ENCODE measurements around the gene VPS26B. TPM values are rescaled to one million over a fixed set of nuclear protein-coding genes. Genes with fewer than 3 reads are reported as not detected.

Gene VPS26B
- total and polyA plus RNA-seq, 2 donors (not counting 3 experiments of a cell fraction or from before 2014, with no cell fraction given): 40.2 to 53.1 TPM

GRCh38 chr11:134250246-134250645 lies 25.8 kb downstream of the VPS26B start:
- Histone ChIP-seq H3K36me3 (ENCODE audit: control insufficient read depth in 2 of 2, extremely low read depth in 1 of 2, insufficient read depth in 2 of 2, low read length in 2 of 2) (peaks cover 3 to 32% of the 10 kb centered on the region in 2 experiments), H3K4me3 (replicated peaks in 1 of 3; ENCODE audit: insufficient read depth in 1 of 3, low read depth in 1 of 3, low read length in 3 of 3) (no peak overlapping the region), H3K9me3 (replicated peaks; ENCODE audit: control insufficient read depth, insufficient read depth, low read length) (no peaks in the 10 kb centered on the region), H2AFZ (ENCODE audit: low read depth, low read length) (no peak overlapping the region), H3K9ac (replicated peaks; ENCODE audit: extremely low read depth, insufficient read depth, low read length) (no peak overlapping the region), H4K20me1 (replicated peaks; ENCODE audit: control insufficient read depth, extremely low read depth, insufficient read depth, low read length) (no peaks in the 10 kb centered on the region), H3K27ac (ENCODE audit: insufficient read depth, low read depth, low read length) (no peak overlapping the region), H3K9me1 (replicated peaks; ENCODE audit: control insufficient read depth, extremely low read depth, insufficient read depth, low read length) (no peaks in the 10 kb centered on the region), H3K79me2 (ENCODE audit: control insufficient read depth, insufficient read depth, low read length) (peaks cover 6% of the 10 kb centered on the region), H3K27me3 (ENCODE audit: control insufficient read depth in 2 of 2, insufficient read depth in 2 of 2, low read length in 2 of 2) (no peaks in the 10 kb centered on the region), H3K4me2 (ENCODE audit: insufficient read depth, low read length) (no peak overlapping the region), H3K4me1 (ENCODE audit: control insufficient read depth, extremely low read depth, insufficient read depth, low read length) (peaks cover 11% of the 10 kb centered on the region)
- BruUV-seq (replicated peaks): no TSS peak
- intact Hi-C loops (cut with micrococcal nuclease): loop anchor here (5.0 kb wide), 2 partner anchors 82 to 213 kb away; partner anchors contain the start of gene GLB1L2
- FAIRE-seq (no peak), DNase-seq (ENCODE audit: low read depth, low spot score) (no peak)
- dilution Hi-C loops (cut with MboI; ENCODE audit: extremely low pct_ligation_motif_present, low sequenced_read_pairs): no loop called here
- CTCF ChIA-PET: interaction anchor here (1.4 kb wide), 1 partner anchor 11 kb away, joined by 5 read pairs; no protein-coding TSS in a partner anchor
- POLR2A ChIA-PET: no interaction called here
- TF ChIP-seq EZH2 (IDR thresholded peaks at IDR 0.05; ENCODE audit: borderline replicate concordance, low read depth, low read length, severe bottlenecking): no peak
- TF ChIP-seq, protein P1, sequence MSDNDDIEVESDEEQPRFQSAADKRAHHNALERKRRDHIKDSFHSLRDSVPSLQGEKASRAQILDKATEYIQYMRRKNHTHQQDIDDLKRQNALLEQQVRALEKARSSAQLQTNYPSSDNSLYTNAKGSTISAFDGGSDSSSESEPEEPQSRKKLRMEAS (IDR thresholded peaks at IDR 0.05; ENCODE audit: insufficient read depth, insufficient read length): no peak
- TF ChIP-seq POLR2AphosphoS5 (IDR thresholded peaks at IDR 0.05; ENCODE audit: insufficient read depth, low read depth, low read length): no peak
- TF ChIP-seq GATA2 (IDR thresholded peaks at IDR 0.05; ENCODE audit: insufficient read depth, insufficient read length, low read depth, low read length): no peak
- no peak for TF ChIP-seq FOS (IDR thresholded peaks at IDR 0.05; ENCODE audit: borderline replicate concordance, insufficient read depth, low read length)
- TF ChIP-seq POLR2A (IDR thresholded peaks at IDR 0.05; ENCODE audit: low read depth, low read length): no peak
- TF ChIP-seq CTCF (IDR thresholded peaks at IDR 0.05; ENCODE audit: extremely low read depth in 1 of 2, insufficient read depth in 1 of 2, low read depth in 1 of 2, low read length in 2 of 2): no peak
- TF ChIP-seq JUN (IDR thresholded peaks at IDR 0.05; ENCODE audit: borderline replicate concordance, insufficient read depth, insufficient read length, low read depth): no peak
- TF ChIP-seq MYC (IDR thresholded peaks at IDR 0.05; ENCODE audit: low read depth, low read length): no peak
